H1 (cell line): ENCODE measurements around the gene RGMB. TPM values are rescaled to one million over a fixed set of nuclear protein-coding genes. Genes with fewer than 3 reads are reported as not detected.

Experiments
- CTCF ChIA-PET: fragments of 300-600 bp; sonication (Branson Sonifier 250); formaldehyde crosslinking; loops from one replicate; lab custom pipeline; 2021; ENCODE audit not compliant: partially characterized antibody; lab: Charles Lee
- POLR2A ChIA-PET: fragments of 300-600 bp; sonication (Branson Sonifier 250); formaldehyde crosslinking; loops from one replicate; lab custom pipeline; 2021; ENCODE audit warnings: inconsistent platforms; ENCODE audit not compliant: partially characterized antibody; lab: Charles Lee
- DNase-seq, 2 experiments: peaks; one replicate each; pipeline versions ENCODE4 v3.0.0 to v3.0.0-alpha.2; 2010 to 2022; ENCODE audit warnings: low spot score in 2 of 2, low read depth in 1 of 2, mixed read lengths in 1 of 2
- FAIRE-seq: peaks from 2 replicates; lab custom pipeline; 2011; peaks lifted over from hg19 to GRCh38; lab: Jason Lieb, UNC
- H2AFZ ChIP-seq: 2 replicates; pipeline ENCODE4 v1.8.1; 2012; ENCODE audit warnings: low read length, inconsistent platforms
- H2AK5ac ChIP-seq: 2 replicates; pipeline ENCODE4 v1.6.1; 2013; ENCODE audit warnings: low read depth, low read length
- H2BK120ac ChIP-seq: replicated peaks from 2 replicates; pipeline ENCODE3; 2013; ENCODE audit warnings: low read depth, low read length, inconsistent platforms
- H2BK12ac ChIP-seq: 2 replicates; pipeline ENCODE4 v1.6.1; 2013; ENCODE audit warnings: low read depth, low read length
- H2BK15ac ChIP-seq: 2 replicates; pipeline ENCODE4 v1.6.1; 2013; ENCODE audit warnings: low read length
- H2BK20ac ChIP-seq: 2 replicates; pipeline ENCODE4 v1.6.1; 2013; ENCODE audit warnings: low read length
- H2BK5ac ChIP-seq: 2 replicates; pipeline ENCODE4 v1.6.1; 2013; ENCODE audit warnings: low read depth, low read length
- H3K14ac ChIP-seq: 2 replicates; pipeline ENCODE4 v1.6.1; 2013; ENCODE audit warnings: inconsistent platforms; ENCODE audit not compliant: insufficient read length
- H3K18ac ChIP-seq: 2 replicates; pipeline ENCODE4 v1.6.1; 2013; ENCODE audit warnings: low read length; ENCODE audit errors: extremely low read depth
- H3K23ac ChIP-seq: 2 replicates; pipeline ENCODE4 v1.6.1; 2013; ENCODE audit warnings: inconsistent platforms; ENCODE audit not compliant: insufficient read length
- H3K23me2 ChIP-seq: 2 replicates; pipeline ENCODE4 v1.6.1; 2013; ENCODE audit warnings: low read depth, low read length
- H3K27ac ChIP-seq: 2 replicates; pipeline ENCODE4 v1.6.1; 2011; ENCODE audit warnings: low read depth, low read length, inconsistent platforms
- H3K27me3 ChIP-seq, 4 experiments: replicated peaks in 1 of 4; 1 replicate in 1 of 4; 2 replicates in 3 of 4; pipeline versions ENCODE4 v1.6.1 to v1.8.1; 2011 to 2013; ENCODE audit warnings: low read length in 3 of 4, mild to moderate bottlenecking in 3 of 4, inconsistent platforms in 2 of 4, mixed read lengths in 2 of 4, moderate library complexity in 1 of 4; ENCODE audit not compliant: control insufficient read depth in 3 of 4, insufficient read depth in 3 of 4; ENCODE audit errors: extremely low read depth in 1 of 4
- H3K36me3 ChIP-seq, 4 experiments: 2 replicates each; pipeline versions ENCODE4 v1.6.1 to v1.8.1; 2011 to 2013; ENCODE audit warnings: mild to moderate bottlenecking in 4 of 4, low read length in 3 of 4, moderate library complexity in 2 of 4, control low read depth in 1 of 4, inconsistent platforms in 1 of 4; ENCODE audit not compliant: insufficient read depth in 4 of 4, control insufficient read depth in 2 of 4
- H3K4ac ChIP-seq: replicated peaks from 2 replicates; pipeline ENCODE3; 2013; ENCODE audit warnings: low read length, low read depth, mixed read lengths, inconsistent platforms; ENCODE audit not compliant: insufficient read length
- H3K4me1 ChIP-seq, 4 experiments: replicated peaks in 1 of 4; 1 replicate in 1 of 4; 2 replicates in 3 of 4; pipeline versions ENCODE4 v1.6.1 to v1.8.1; 2011 to 2013; ENCODE audit warnings: low read length in 3 of 4, inconsistent platforms in 2 of 4, mixed read lengths in 1 of 4; ENCODE audit not compliant: insufficient read depth in 4 of 4, control insufficient read depth in 3 of 4
- H3K4me2 ChIP-seq, 2 experiments: 2 replicates each; pipeline versions ENCODE4 v1.6.1 to v1.8.1; 2011 to 2013; ENCODE audit warnings: low read depth in 2 of 2, low read length in 2 of 2, control low read depth in 1 of 2, inconsistent platforms in 1 of 2, mild to moderate bottlenecking in 1 of 2; ENCODE audit not compliant: insufficient read depth in 1 of 2
- H3K4me3 ChIP-seq, 4 experiments: fragments of 200-600, 300-600 bp in 1 of 4; sonication (generic), shearing (Covaris generic), sonication (Bioruptor Twin) in 1 of 4; 2 replicates each; pipeline versions ENCODE4 v1.5.1 to v1.8.1; 2011 to 2016; ENCODE audit warnings: low read length in 4 of 4, low read depth in 3 of 4, control low read depth in 2 of 4, inconsistent platforms in 2 of 4, mild to moderate bottlenecking in 2 of 4, mixed read lengths in 1 of 4, moderate library complexity in 1 of 4; ENCODE audit not compliant: insufficient read depth in 2 of 4; ENCODE audit errors: extremely low read depth in 1 of 4
- H3K56ac ChIP-seq: replicated peaks from 2 replicates; pipeline ENCODE3; 2013; ENCODE audit warnings: low read depth, mild to moderate bottlenecking, mixed read lengths, low read length, inconsistent platforms; ENCODE audit not compliant: insufficient read length
- H3K79me1 ChIP-seq: 2 replicates; pipeline ENCODE4 v1.6.1; 2013; ENCODE audit warnings: low read depth, low read length, control low read depth
- H3K79me2 ChIP-seq, 2 experiments: 2 replicates each; pipeline versions ENCODE4 v1.6.1 to v1.8.1; 2012 to 2013; ENCODE audit warnings: low read length in 2 of 2, mild to moderate bottlenecking in 2 of 2, inconsistent platforms in 1 of 2; ENCODE audit not compliant: insufficient read depth in 2 of 2, control insufficient read depth in 1 of 2
- H3K9ac ChIP-seq, 4 experiments: replicated peaks in 1 of 4; 1 replicate in 1 of 4; 2 replicates in 3 of 4; pipeline versions ENCODE4 v1.6.1 to v1.8.1; 2011 to 2013; ENCODE audit warnings: low read depth in 3 of 4, low read length in 3 of 4, control low read depth in 2 of 4, mild to moderate bottlenecking in 2 of 4, moderate library complexity in 2 of 4, inconsistent platforms in 1 of 4; ENCODE audit errors: extremely low read depth in 1 of 4
- H3K9me3 ChIP-seq, 2 experiments: 2 replicates each; pipeline versions ENCODE4 v1.6.1 to v1.8.1; 2012 to 2013; ENCODE audit warnings: mild to moderate bottlenecking in 2 of 2, moderate library complexity in 2 of 2, control low read depth in 1 of 2, inconsistent platforms in 1 of 2, low read depth in 1 of 2, low read length in 1 of 2, mixed read lengths in 1 of 2; ENCODE audit not compliant: insufficient read depth in 2 of 2
- H4K20me1 ChIP-seq, 2 experiments: replicated peaks in 1 of 2; 2 replicates each; pipeline versions ENCODE3 to v1.8.1; 2011 to 2013; ENCODE audit warnings: inconsistent platforms in 2 of 2, low read length in 2 of 2, mild to moderate bottlenecking in 1 of 2; ENCODE audit not compliant: insufficient read depth in 2 of 2, control insufficient read depth in 1 of 2
- H4K5ac ChIP-seq: 2 replicates; pipeline ENCODE4 v1.6.1; 2013; ENCODE audit warnings: low read length, low read depth, mixed read lengths, inconsistent platforms; ENCODE audit not compliant: insufficient read length
- H4K8ac ChIP-seq: 2 replicates; pipeline ENCODE4 v1.8.0; 2013; ENCODE audit warnings: mild to moderate bottlenecking, moderate library complexity, low read length, inconsistent platforms; ENCODE audit not compliant: insufficient read depth; ENCODE audit errors: extremely low read depth
- H4K91ac ChIP-seq: replicated peaks from 2 replicates; pipeline ENCODE3; 2013; ENCODE audit warnings: low read length, mixed read lengths, inconsistent platforms; ENCODE audit not compliant: insufficient read length
- ASH2L ChIP-seq: fragments of 200-600, 300-600 bp; sonication (generic); IDR thresholded peaks from one replicate; pipeline ENCODE4 v1.7.1; 2017; ENCODE audit warnings: low read length
- BCL11A ChIP-seq, 2 experiments: IDR thresholded peaks; one replicate each; pipeline ENCODE4 v1.6.1; 2011; ENCODE audit warnings: low read depth in 2 of 2, low read length in 2 of 2, mild to moderate bottlenecking in 2 of 2
- GABPA ChIP-seq: IDR thresholded peaks from 2 replicates; pipeline ENCODE4 v1.6.1; 2011; ENCODE audit warnings: mild to moderate bottlenecking, low read length, moderate library complexity, borderline replicate concordance; ENCODE audit not compliant: insufficient read depth
- JUND ChIP-seq: IDR thresholded peaks from 2 replicates; pipeline ENCODE4 v1.6.1; 2011; ENCODE audit warnings: mild to moderate bottlenecking, improper control_type of control experiment, low read length
- PHF8 ChIP-seq: fragments of 200-600 bp; sonication (generic); conservative IDR thresholded peaks from 2 replicates; pipeline ENCODE4 v1.7.1; 2012; ENCODE audit warnings: low read depth, mild to moderate bottlenecking, inconsistent platforms, low read length, moderate library complexity
- POLR2A ChIP-seq, 2 experiments: IDR thresholded peaks; 1 replicate in 1 of 2; 2 replicates in 1 of 2; pipeline ENCODE4 v1.6.1; 2011; ENCODE audit warnings: low read depth in 2 of 2, low read length in 2 of 2, mild to moderate bottlenecking in 2 of 2; ENCODE audit errors: control extremely low read depth in 1 of 2
- POLR2AphosphoS5 ChIP-seq: IDR thresholded peaks from 2 replicates; pipeline ENCODE4 v1.6.1; 2011; ENCODE audit warnings: low read depth, low read length
- RXRA ChIP-seq: IDR thresholded peaks from 2 replicates; pipeline ENCODE4 v1.6.1; 2011; ENCODE audit warnings: low read depth, mild to moderate bottlenecking, low read length, moderate library complexity; ENCODE audit not compliant: insufficient read depth
- SIN3A ChIP-seq, 2 experiments: IDR thresholded peaks in 1 of 2; conservative IDR thresholded peaks in 1 of 2; 2 replicates each; pipeline ENCODE4 v1.6.1; 2011 to 2012; ENCODE audit warnings: low read length in 2 of 2, improper control_type of control experiment in 1 of 2, low read depth in 1 of 2, mild to moderate bottlenecking in 1 of 2
- SIRT6 ChIP-seq: IDR thresholded peaks from one replicate; pipeline ENCODE4 v1.7.1; 2012; ENCODE audit warnings: low read length, inconsistent platforms
- SP2 ChIP-seq: IDR thresholded peaks from 2 replicates; pipeline ENCODE4 v1.6.1; 2012; ENCODE audit warnings: mild to moderate bottlenecking, low read length, inconsistent platforms
- TAF1 ChIP-seq: IDR thresholded peaks from 2 replicates; pipeline ENCODE4 v1.6.1; 2011; ENCODE audit warnings: mild to moderate bottlenecking, low read depth, low read length
- WGBS, 2 experiments: shearing (Covaris generic) in 1 of 2; methylation state at CpG; one replicate each; pipeline versions ENCODE4 v1.1.6 to v1.1.7; 2013 to 2015; ENCODE audit warnings: low lambda C conversion rate in 2 of 2, mixed read lengths in 2 of 2, inconsistent platforms in 1 of 2, low coverage in 1 of 2, missing lambda C conversion rate in 1 of 2; ENCODE audit not compliant: insufficient replicate concordance in 2 of 2, insufficient coverage in 1 of 2, insufficient read length in 1 of 2; ENCODE audit errors: extremely low coverage in 1 of 2, missing lambda C conversion rate in 1 of 2; 5-methylcytosine and 5-hydroxymethylcytosine counted together
- polyA plus RNA-seq, 7 experiments: library from polyadenylated mRNA; depleted of rRNA in 3 of 7; stranded (reverse) in 5 of 7; unstranded in 2 of 7; fragments of >200 nt in 5 of 7; fragments of 200-250 nt in 2 of 7; gene quantifications; 1 replicate in 5 of 7; 2 replicates in 1 of 7; 4 replicates in 1 of 7; pipeline versions ENCODE4 v1.2.1 to v1.2.3, GENCODE V29; 2011 to 2013; ENCODE audit warnings: missing spikeins in 2 of 7, mixed read lengths in 2 of 7
- total RNA-seq: library from RNA; stranded (reverse); fragmentation: NEBNext Ultra II Directional; extraction: Animal tissue kit (Norgen Biotek cat#: 25700); gene quantifications from 2 replicates; pipeline ENCODE4 v1.2.1, GENCODE V29; 2021
- TF ChIP-seq, protein P1 (sequence below): IDR thresholded peaks from 2 replicates; pipeline ENCODE4 v1.6.1; 2012; ENCODE audit warnings: inconsistent platforms

Gene RGMB
- total and polyA plus RNA-seq, 2 of the 8 experiments (the other 6 are each of a cell fraction or from before 2014, with no cell fraction given): 11.7 to 27.0 TPM

DNA sequence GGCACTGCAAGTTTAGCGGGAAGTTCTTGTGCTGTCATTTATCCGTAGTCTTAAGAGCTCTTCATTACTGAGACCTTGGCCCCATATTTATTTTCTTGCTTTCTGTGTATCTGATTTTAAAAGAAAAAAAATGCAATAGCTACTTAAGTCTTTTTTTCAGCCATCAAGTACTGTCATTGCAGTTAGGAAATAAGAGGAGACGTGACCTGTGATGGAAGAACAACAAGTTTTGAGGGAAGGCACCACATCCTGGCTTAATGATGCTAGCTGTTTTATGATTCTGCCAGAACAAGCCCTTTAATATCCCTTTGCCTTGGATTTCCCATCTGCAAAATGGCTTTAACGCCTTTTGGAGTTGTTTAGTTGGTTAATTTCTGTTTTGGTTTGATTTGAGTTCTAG, 3.8 kb downstream of the RGMB start:
- ChIA-PET CTCF (interaction anchor here (1.2 to 3.8 kb wide), 4 partner anchors 9 to 22 kb away, joined by 4 to 13 read pairs (median 10); no protein-coding TSS in a partner anchor), POLR2A (interaction anchor here (1.2 to 4.5 kb wide), 4 partner anchors 10 to 21 kb away, joined by 5 to 23 read pairs (median 8); no protein-coding TSS in a partner anchor)
- peaks cover 2 to 38% (median 16%) of the 10 kb centered on the region in 4 experiments; a peak in 7 of 8 replicates for H3K36me3 ChIP-seq
- no peak overlapping the region for H2BK12ac ChIP-seq
- 0 out of 2 replicates have a peak, but pooled peaks cover 2% of the 10 kb centered on the region for H3K79me1 ChIP-seq
- H3K18ac ChIP-seq: no peak overlapping the region
- no peaks in the 10 kb centered on the region for H3K9me3 ChIP-seq
- no peak overlapping the region for H3K27ac ChIP-seq
- H4K8ac ChIP-seq: no peak overlapping the region
- no peak for TF ChIP-seq PHF8
- no peak for TF ChIP-seq RXRA
- TF ChIP-seq TAF1: no peak
- no peak for TF ChIP-seq ASH2L
- TF ChIP-seq SIN3A (conservative IDR thresholded peaks at IDR 0.05 in 1 of 2, IDR thresholded peaks at IDR 0.05 in 1 of 2; ENCODE audit: low read depth in 1 of 2, low read length in 2 of 2): no peak
- no peak for TF ChIP-seq POLR2A (IDR thresholded peaks at IDR 0.05; ENCODE audit: control extremely low read depth in 1 of 2, low read depth in 2 of 2, low read length in 2 of 2)
- TF ChIP-seq SP2: no peak
- no peak for TF ChIP-seq JUND
- no peak for TF ChIP-seq SIRT6
- TF ChIP-seq POLR2AphosphoS5: no peak
- TF ChIP-seq, protein P1, sequence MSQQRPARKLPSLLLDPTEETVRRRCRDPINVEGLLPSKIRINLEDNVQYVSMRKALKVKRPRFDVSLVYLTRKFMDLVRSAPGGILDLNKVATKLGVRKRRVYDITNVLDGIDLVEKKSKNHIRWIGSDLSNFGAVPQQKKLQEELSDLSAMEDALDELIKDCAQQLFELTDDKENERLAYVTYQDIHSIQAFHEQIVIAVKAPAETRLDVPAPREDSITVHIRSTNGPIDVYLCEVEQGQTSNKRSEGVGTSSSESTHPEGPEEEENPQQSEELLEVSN: no peak
- TF ChIP-seq GABPA: no peak
- TF ChIP-seq BCL11A (IDR thresholded peaks at IDR 0.05; ENCODE audit: low read depth in 2 of 2, low read length in 2 of 2): no peak
- H3K23ac ChIP-seq: no peak overlapping the region
- no peak overlapping the region for H3K56ac ChIP-seq
- no peak overlapping the region for H2BK5ac ChIP-seq
- no peak overlapping the region for H3K4me2 ChIP-seq
- no peak overlapping the region for H3K9ac ChIP-seq
- DNase-seq (no peak), FAIRE-seq (no peak)
- H4K20me1 ChIP-seq: peaks cover 14 to 22% of the 10 kb centered on the region in 2 experiments
- peaks cover 19 to 77% of the 10 kb centered on the region in 2 experiments for H3K79me2 ChIP-seq
- 90% methylated on average over 4 of the region's 4 CpGs; no CpG with 5 or more reads in 1 of the 2 experiments for WGBS, 2 experiments
- no peak overlapping the region for H2BK15ac ChIP-seq
- H2BK120ac ChIP-seq: no peak overlapping the region
- H3K27me3 ChIP-seq: peaks cover 0 to 2% (median 1%) of the 10 kb centered on the region in 4 experiments; a peak in 3 of 7 replicates
- peaks cover 3% of the 10 kb centered on the region for H3K23me2 ChIP-seq
- H2AK5ac ChIP-seq: no peak overlapping the region
- H2BK20ac ChIP-seq: no peak overlapping the region
- no peak overlapping the region for H3K4me3 ChIP-seq
- H3K14ac ChIP-seq: no peak overlapping the region
- no peak overlapping the region for H2AFZ ChIP-seq
- no peak overlapping the region for H4K5ac ChIP-seq
- H4K91ac ChIP-seq: no peak overlapping the region
- peaks cover 1 to 4% (median 2%) of the 10 kb centered on the region in 4 experiments; a peak in 3 of 7 replicates for H3K4me1 ChIP-seq
- no peak overlapping the region for H3K4ac ChIP-seq
